ENCODE data around the gene NPBWR2.

GRCh38 chr20:64100946-64101688 lies 6.2 kb downstream of the NPBWR2 start:
- TF ChIP-seq POLR2A (IDR thresholded peaks at IDR 0.05; ENCODE audit: low read length) (no peak), GATA1 (IDR thresholded peaks at IDR 0.05; ENCODE audit: low read depth, low read length) (no peak)
